GM12892 (cell line): ENCODE results near the gene FOXD4L6.
"Not testable (repeated sequence)": the region's sequence is repeated elsewhere in the genome, so short reads cannot be mapped to it uniquely, and the experiment has no call there.

ENCODE experiments used
- POLR2A ChIP-seq: IDR thresholded peaks from 2 replicates; pipeline ENCODE4 v1.6.1; 2011; ENCODE audit warnings: low read depth, low read length, control low read depth
- POLR2AphosphoS5 ChIP-seq: IDR thresholded peaks from 2 replicates; pipeline ENCODE4 v1.6.1; 2011; ENCODE audit warnings: low read depth, low read length, control low read depth

- not testable (repeated sequence) for TF ChIP-seq POLR2AphosphoS5, POLR2A
Observed at GRCh38 chr9:41090922-41091321, 37.6 kb downstream of the FOXD4L6 start.
